Subcutaneous abdominal adipose tissue (tissue), 5 donors: Measurements from ENCODE around the gene VPS4B.
"Not testable (repeated sequence)": the region's sequence is repeated elsewhere in the genome, so short reads cannot be mapped to it uniquely, and the experiment has no call there.

ENCODE experiments used
- H3K27ac ChIP-seq: one replicate; pipeline ENCODE4 v1.7.0; 2013; ENCODE audit warnings: low read depth, mild to moderate bottlenecking, inconsistent platforms, low read length, moderate library complexity
- H3K27me3 ChIP-seq, 5 donors: one replicate each; pipeline ENCODE4 v1.7.0; 2013; ENCODE audit warnings: low read length in 5 of 5, inconsistent platforms in 1 of 5; ENCODE audit not compliant: control insufficient read depth in 5 of 5, insufficient read depth in 4 of 5
- H3K36me3 ChIP-seq, 5 donors: one replicate each; pipeline ENCODE4 v1.7.0; 2013; ENCODE audit warnings: low read length in 5 of 5; ENCODE audit not compliant: control insufficient read depth in 5 of 5, insufficient read depth in 5 of 5
- H3K4me1 ChIP-seq, 5 donors: one replicate each; pipeline ENCODE4 v1.7.0; 2013; ENCODE audit warnings: low read length in 5 of 5, mild to moderate bottlenecking in 3 of 5, moderate library complexity in 1 of 5; ENCODE audit not compliant: control insufficient read depth in 5 of 5, insufficient read depth in 5 of 5
- H3K4me3 ChIP-seq, 5 donors: one replicate each; pipeline ENCODE4 v1.7.0; 2013; ENCODE audit warnings: low read length in 5 of 5, low read depth in 1 of 5
- H3K9ac ChIP-seq, 5 donors: one replicate each; pipeline ENCODE4 v1.7.0; 2013; ENCODE audit warnings: low read length in 5 of 5, mild to moderate bottlenecking in 4 of 5, moderate library complexity in 3 of 5
- H3K9me3 ChIP-seq, 5 donors: one replicate each; pipeline ENCODE4 v1.7.0; 2013; ENCODE audit warnings: low read length in 5 of 5; ENCODE audit not compliant: control insufficient read depth in 5 of 5
- donor health status: healthy.
- donor health status: healthy.
- donor health status: healthy.
- donor health status: healthy.
- donor health status: healthy.

The VPS4B gene

GRCh38 chr18:63363951-63364350, 58.3 kb downstream of the VPS4B start:
- no peak overlapping the region for H3K4me3 ChIP-seq
- no peaks in the 10 kb centered on the region for H3K9me3 ChIP-seq
- H3K36me3 ChIP-seq = peaks cover 15 to 33% (median 26%) of the 10 kb centered on the region in 5 donors
- H3K27ac ChIP-seq = no peak overlapping the region
- no peak overlapping the region for H3K9ac ChIP-seq
- H3K4me1 ChIP-seq = peaks cover 2 to 25% (median 21%) of the 10 kb centered on the region in 5 donors
- H3K27me3 ChIP-seq = no peaks in the 10 kb centered on the region

DNA sequence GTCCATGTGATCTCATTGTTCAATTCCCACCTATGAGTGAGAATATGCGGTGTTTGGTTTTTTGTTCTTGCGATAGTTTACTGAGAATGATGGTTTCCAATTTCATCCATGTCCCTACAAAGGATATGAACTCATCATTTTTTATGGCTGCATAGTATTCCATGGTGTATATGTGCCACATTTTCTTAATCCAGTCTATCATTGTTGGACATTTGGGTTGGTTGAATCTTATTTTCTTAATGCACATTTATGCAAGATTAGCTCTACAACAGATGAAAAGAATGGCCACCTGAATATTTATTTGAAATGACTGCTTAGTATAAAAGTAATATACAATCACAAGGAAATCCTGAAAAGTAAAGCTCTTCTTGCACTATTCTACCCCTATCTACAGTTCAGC, 58.9 kb downstream of the VPS4B start:
- not testable (repeated sequence) for H3K9me3 ChIP-seq, H3K27ac ChIP-seq, H3K9ac ChIP-seq, H3K27me3 ChIP-seq, H3K4me3 ChIP-seq
- Histone ChIP-seq H3K4me1 (peaks cover 2 to 23% (median 21%) of the 10 kb centered on the region in 5 donors), H3K36me3 (peaks cover 15 to 35% (median 26%) of the 10 kb centered on the region in 5 donors)

DNA sequence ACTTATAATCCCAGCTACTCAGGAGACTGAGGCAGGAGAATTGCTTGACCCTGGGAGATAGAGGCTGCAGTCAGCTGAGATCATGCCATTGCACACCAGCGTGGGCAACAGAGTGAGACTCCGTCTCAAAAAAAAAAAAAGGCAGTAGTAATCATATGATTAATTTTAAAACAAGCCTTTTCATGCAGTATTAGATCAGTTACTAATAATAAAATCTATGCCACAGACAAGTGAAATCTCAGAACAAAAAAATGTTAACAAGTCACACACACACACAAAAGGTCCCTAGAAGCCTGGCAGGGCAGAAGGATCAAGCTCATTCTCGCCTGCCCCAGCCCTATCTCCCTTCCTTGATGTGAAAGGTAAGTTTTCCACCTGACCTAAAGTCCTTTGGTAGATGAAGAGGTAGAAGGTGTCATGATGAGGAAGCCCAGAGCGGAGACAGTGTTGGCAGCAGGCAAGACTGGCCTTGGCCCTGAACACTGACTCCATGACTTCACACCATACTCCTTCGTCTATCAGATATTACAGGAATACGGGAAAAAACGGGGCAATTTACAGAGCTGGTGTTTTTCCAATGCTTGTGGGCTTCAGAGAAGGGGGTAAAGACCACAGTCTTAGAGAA, 65.9 kb downstream of the VPS4B start:
- Histone ChIP-seq H3K27me3 (no peaks in the 10 kb centered on the region), H3K27ac (no peak overlapping the region), H3K9ac (no peak overlapping the region), H3K4me1 (no peaks in the 10 kb centered on the region), H3K9me3 (no peaks in the 10 kb centered on the region), H3K36me3 (peaks cover 28 to 75% (median 63%) of the 10 kb centered on the region in 5 donors), H3K4me3 (no peak overlapping the region)

- Histone ChIP-seq H3K9ac (no peak overlapping the region), H3K27me3 (no peaks in the 10 kb centered on the region), H3K27ac (no peak overlapping the region), H3K4me1 (peaks cover 0 to 12% (median 7%) of the 10 kb centered on the region in 5 donors), H3K9me3 (no peaks in the 10 kb centered on the region), H3K4me3 (no peak overlapping the region), H3K36me3 (peaks cover 28 to 79% (median 69%) of the 10 kb centered on the region in 5 donors)
Measured at GRCh38 chr18:63350230-63350629, 72.0 kb downstream of the VPS4B start.

DNA sequence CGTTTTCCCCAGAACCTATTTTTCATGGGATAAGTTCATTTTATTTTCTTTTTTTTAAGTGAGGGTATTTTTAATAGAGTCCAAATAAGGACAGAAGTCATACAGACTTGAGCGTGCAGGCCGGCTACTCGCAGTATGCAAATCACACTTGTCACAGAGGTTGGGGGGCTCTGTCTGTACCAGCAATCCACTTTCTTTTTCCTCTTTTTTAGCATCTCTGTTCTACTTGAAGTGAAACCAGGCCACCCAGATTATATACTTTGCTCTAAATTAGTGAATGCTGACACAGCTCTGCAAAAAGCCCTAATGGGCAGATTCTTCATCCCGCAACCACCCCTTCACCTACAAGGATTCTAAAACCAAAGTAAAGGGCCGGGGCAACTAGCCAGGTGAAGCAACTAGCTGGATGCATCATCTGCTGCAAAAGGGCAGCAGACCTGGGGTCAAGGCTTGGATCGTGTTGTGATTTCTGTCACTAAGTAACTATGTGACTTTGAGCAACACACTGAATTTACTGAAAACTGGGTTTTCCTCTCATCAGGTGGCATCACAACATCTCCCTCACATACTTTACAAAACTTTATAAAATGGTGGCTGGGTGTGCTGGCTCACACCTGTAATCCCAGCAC, 73.7 kb downstream of the VPS4B start:
- Histone ChIP-seq H3K27ac (no peak overlapping the region), H3K4me3 (no peak overlapping the region), H3K9ac (no peak overlapping the region), H3K4me1 (peaks cover 0 to 21% (median 13%) of the 10 kb centered on the region in 5 donors), H3K9me3 (no peaks in the 10 kb centered on the region), H3K36me3 (peaks cover 24 to 76% (median 65%) of the 10 kb centered on the region in 5 donors), H3K27me3 (no peaks in the 10 kb centered on the region)

DNA sequence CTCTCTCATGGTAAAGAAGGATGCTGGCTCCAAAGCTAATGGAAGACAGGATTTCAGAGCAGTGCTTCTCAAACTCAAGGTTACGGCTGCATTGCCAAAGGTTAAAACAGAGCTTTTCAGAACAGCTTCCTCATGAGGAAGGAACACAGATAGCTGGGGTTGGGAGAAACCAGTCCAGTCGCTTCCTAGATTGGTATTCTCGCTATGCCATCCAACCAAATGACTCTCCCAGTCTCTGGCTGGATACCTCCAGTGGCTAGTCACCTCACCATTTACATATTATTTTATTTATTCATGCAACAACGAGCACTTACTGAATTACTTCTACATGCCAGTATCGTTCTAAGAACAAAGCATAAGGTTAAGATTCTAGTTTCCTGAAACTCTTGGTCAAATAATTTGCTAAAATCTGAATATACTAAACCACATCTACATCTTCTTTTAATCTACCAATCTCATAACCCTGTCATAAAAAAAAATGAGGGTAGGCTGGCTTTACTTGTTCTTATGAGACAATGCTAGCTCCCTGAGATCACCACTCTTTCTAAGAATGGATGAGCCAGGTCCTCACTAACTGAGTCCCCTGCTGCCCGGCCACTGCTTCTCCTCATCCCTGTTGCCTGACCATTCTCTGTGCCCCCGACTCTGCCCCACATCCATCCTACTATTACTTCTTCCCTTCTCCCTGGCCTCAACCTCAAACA, 75.6 kb downstream of the VPS4B start:
- Histone ChIP-seq H3K4me1 (peaks cover 0 to 21% (median 17%) of the 10 kb centered on the region in 5 donors), H3K36me3 (peaks cover 24 to 70% (median 68%) of the 10 kb centered on the region in 5 donors), H3K9me3 (no peaks in the 10 kb centered on the region), H3K4me3 (no peak overlapping the region), H3K27ac (peak overlapping the region; percentile 35), H3K27me3 (no peaks in the 10 kb centered on the region), H3K9ac (no peak overlapping the region)

DNA sequence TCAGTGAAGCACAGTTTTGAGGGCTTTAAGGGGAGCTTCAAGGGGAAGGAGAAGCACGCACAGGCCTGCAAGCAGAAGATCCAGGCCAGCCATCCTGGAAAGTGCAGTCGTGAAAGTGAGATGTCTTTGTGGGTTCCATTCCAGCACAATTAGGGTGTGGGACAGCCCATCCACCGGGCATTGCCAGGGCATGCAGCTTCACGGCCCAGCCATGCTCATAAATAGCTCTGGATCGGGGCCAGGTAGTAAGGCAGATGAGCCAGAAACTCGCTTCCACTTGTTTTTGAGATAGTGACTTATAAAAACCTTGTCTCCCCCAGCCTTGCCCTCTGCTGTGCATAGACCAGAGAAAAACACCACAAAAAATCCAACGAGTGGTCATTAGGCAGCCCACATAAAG, 76.2 kb downstream of the VPS4B start:
- no peaks in the 10 kb centered on the region for H3K27me3 ChIP-seq
- peak overlapping the region in 1 of 5 donors; percentile 32 for H3K9ac ChIP-seq
- H3K4me1 ChIP-seq = peaks cover 0 to 21% (median 17%) of the 10 kb centered on the region in 5 donors
- H3K27ac ChIP-seq = peak overlapping the region; percentile 35
- H3K9me3 ChIP-seq = no peaks in the 10 kb centered on the region
- peaks cover 19 to 65% (median 62%) of the 10 kb centered on the region in 5 donors for H3K36me3 ChIP-seq
- no peak overlapping the region for H3K4me3 ChIP-seq

DNA sequence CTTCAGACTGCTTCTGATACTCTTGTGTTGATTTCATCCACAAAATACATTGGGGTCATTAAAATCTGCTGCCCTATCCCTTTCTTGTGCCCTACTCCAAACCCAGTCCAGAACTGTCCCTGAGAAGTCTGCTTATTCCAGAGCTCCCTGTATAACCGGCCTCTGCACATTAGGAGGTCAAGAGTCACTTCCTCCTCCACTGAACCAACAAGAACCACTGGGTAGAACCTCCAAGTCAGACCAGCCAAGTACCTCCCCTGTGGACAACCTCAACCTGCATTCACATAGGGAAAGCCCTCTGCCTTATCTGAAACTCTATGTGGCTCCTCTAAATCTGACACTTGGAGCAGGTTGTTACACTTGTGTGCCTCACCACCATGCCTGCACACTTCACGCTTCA, 77.4 kb downstream of the VPS4B start:
- Histone ChIP-seq H3K27ac (no peak overlapping the region), H3K4me3 (no peak overlapping the region), H3K36me3 (peaks cover 16 to 62% (median 58%) of the 10 kb centered on the region in 5 donors)

DNA sequence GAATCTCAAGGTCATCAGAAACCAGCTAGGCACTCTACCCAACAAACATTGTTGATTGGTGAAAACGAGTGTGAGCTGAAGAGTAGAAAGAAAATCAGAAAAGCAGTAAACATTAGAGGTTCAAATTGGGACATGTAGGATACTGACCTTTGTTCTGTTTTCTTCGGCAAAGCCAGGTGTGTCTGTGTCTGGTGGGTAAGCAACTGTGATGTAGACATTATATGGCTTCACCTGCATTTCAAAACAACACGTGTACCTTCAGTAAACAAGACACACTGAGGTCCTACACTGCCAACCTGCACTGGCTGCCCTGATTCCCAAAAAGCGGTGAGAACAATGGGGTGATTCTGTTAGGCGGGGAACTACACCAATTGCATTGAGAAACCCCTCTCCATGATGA, 78.0 kb downstream of the VPS4B start:
- Histone ChIP-seq H3K27me3 (no peaks in the 10 kb centered on the region), H3K36me3 (peaks cover 12 to 57% (median 53%) of the 10 kb centered on the region in 5 donors)

More for the DNA sequence above, 77.4 kb downstream of the VPS4B start:
- H3K9me3 ChIP-seq = no peaks in the 10 kb centered on the region
- H3K27me3 ChIP-seq = no peaks in the 10 kb centered on the region
- H3K4me1 ChIP-seq = peaks cover 0 to 21% (median 17%) of the 10 kb centered on the region in 5 donors
- H3K9ac ChIP-seq = no peak overlapping the region

GRCh38 chr18:63342206-63342605, 80.1 kb downstream of the VPS4B start:
- peaks cover 14 to 66% (median 47%) of the 10 kb centered on the region in 5 donors for H3K36me3 ChIP-seq
- H3K9me3 ChIP-seq = no peaks in the 10 kb centered on the region
- peaks cover 0 to 18% (median 16%) of the 10 kb centered on the region in 5 donors for H3K4me1 ChIP-seq
- H3K9ac ChIP-seq = no peak overlapping the region
- no peak overlapping the region for H3K4me3 ChIP-seq
- H3K27me3 ChIP-seq = no peaks in the 10 kb centered on the region
- no peak overlapping the region for H3K27ac ChIP-seq

More for the DNA sequence above, 78.0 kb downstream of the VPS4B start:
- Histone ChIP-seq H3K9me3 (no peaks in the 10 kb centered on the region), H3K4me1 (peaks cover 0 to 21% (median 17%) of the 10 kb centered on the region in 5 donors), H3K27ac (no peak overlapping the region), H3K4me3 (no peak overlapping the region), H3K9ac (no peak overlapping the region)
